GM23338 (cell line): Measurements from ENCODE around the gene NOL9. TPM values are rescaled to one million over a fixed set of nuclear protein-coding genes. Genes with fewer than 3 reads are reported as not detected.
A peak's percentile ranks its signal among the peaks of the same experiment; 100 is the strongest.

Experiments used
- ATAC-seq: fragments of 200-7000 bp; cut with Tn5 transposase; 3 replicates; pipeline ENCODE4 v1.9.1; 2020
- DNase-seq: peaks from one replicate; pipeline ENCODE4 v3.0.0-alpha.2; 2015; ENCODE audit warnings: low spot score
- H2AFZ ChIP-seq: fragments of 200-600 bp; sonication (generic); 2 replicates; pipeline ENCODE4 v1.8.0; 2016; ENCODE audit warnings: antibody characterized with exemption, mild to moderate bottlenecking, moderate library complexity
- H3F3A ChIP-seq: fragments of 200-600 bp; sonication (generic); replicated peaks from 2 replicates; pipeline ENCODE4 v1.8.0; 2017; ENCODE audit warnings: antibody characterized with exemption, mixed run types, low read depth
- H3K27ac ChIP-seq: fragments of 200-600 bp; sonication (generic); 2 replicates; pipeline ENCODE4 v1.6.1; 2016; ENCODE audit warnings: low read depth
- H3K27me3 ChIP-seq: fragments of 200-600 bp; sonication (generic); 2 replicates; pipeline ENCODE4 v1.8.0; 2016; ENCODE audit warnings: mild to moderate bottlenecking, mixed run types, moderate library complexity; ENCODE audit not compliant: insufficient read depth
- H3K36me3 ChIP-seq: fragments of 200-600 bp; sonication (generic); 2 replicates; pipeline ENCODE4 v1.8.0; 2016; ENCODE audit warnings: mild to moderate bottlenecking; ENCODE audit not compliant: insufficient read depth
- H3K4me1 ChIP-seq: fragments of 200-600 bp; sonication (generic); 2 replicates; pipeline ENCODE4 v1.8.0; 2016; ENCODE audit warnings: mild to moderate bottlenecking, moderate library complexity; ENCODE audit not compliant: insufficient read depth
- H3K4me2 ChIP-seq: fragments of 200-600 bp; sonication (generic); 2 replicates; pipeline ENCODE4 v1.7.1; 2017; ENCODE audit warnings: mixed run types
- H3K4me3 ChIP-seq: fragments of 200-600 bp; sonication (generic); 2 replicates; pipeline ENCODE4 v1.6.1; 2016; ENCODE audit warnings: mixed run types
- H3K79me2 ChIP-seq: fragments of 200-600 bp; sonication (generic); replicated peaks from 2 replicates; pipeline ENCODE4 v1.8.0; 2017; ENCODE audit warnings: mild to moderate bottlenecking; ENCODE audit not compliant: insufficient read depth
- H3K9me2 ChIP-seq: fragments of 200-600 bp; sonication (generic); 2 replicates; pipeline ENCODE4 v1.8.0; 2017; ENCODE audit not compliant: insufficient read depth
- H4K20me1 ChIP-seq: fragments of 200-600 bp; sonication (generic); replicated peaks from 2 replicates; pipeline ENCODE4 v1.8.0; 2017; ENCODE audit warnings: mild to moderate bottlenecking; ENCODE audit not compliant: insufficient read depth
- H3K27ac Mint-ChIP-seq: 2 replicates; pipeline ENCODE4 v1.8.0; 2020; ENCODE audit warnings: inconsistent platforms, mild to moderate bottlenecking, moderate library complexity, mixed read lengths
- H3K27me3 Mint-ChIP-seq: 3 replicates; pipeline ENCODE4 v1.8.0; 2022; ENCODE audit warnings: low read depth, mild to moderate bottlenecking, moderate library complexity, mixed read lengths, inconsistent platforms; ENCODE audit not compliant: insufficient read depth, poor library complexity
- H3K36me3 Mint-ChIP-seq: 3 replicates; pipeline ENCODE4 v1.8.0; 2021; ENCODE audit warnings: low read depth, mild to moderate bottlenecking, inconsistent platforms, moderate library complexity, mixed read lengths
- H3K4me1 Mint-ChIP-seq: 3 replicates; pipeline ENCODE4 v1.8.0; 2020; ENCODE audit warnings: mild to moderate bottlenecking, inconsistent platforms, mixed read lengths
- H3K4me3 Mint-ChIP-seq: 3 replicates; pipeline ENCODE4 v1.8.0; 2021; ENCODE audit warnings: moderate library complexity, mild to moderate bottlenecking, inconsistent platforms, mixed read lengths
- H3K9me3 Mint-ChIP-seq: 3 replicates; pipeline ENCODE4 v1.8.0; 2020; ENCODE audit warnings: moderate library complexity, mild to moderate bottlenecking, inconsistent platforms, mixed read lengths
- CTCF ChIP-seq, 2 experiments: fragments of 200-600 bp in 1 of 2; sonication (generic) in 1 of 2; conservative IDR thresholded peaks; 2 replicates each; pipeline versions ENCODE4 v1.5.1 to v1.6.1; 2016 to 2017; ENCODE audit warnings: antibody characterized with exemption in 2 of 2, low read depth in 2 of 2, mild to moderate bottlenecking in 2 of 2, moderate library complexity in 1 of 2
- STAT1 ChIP-seq: IDR thresholded peaks from one replicate; pipeline ENCODE4 v1.6.1; 2016; ENCODE audit warnings: antibody characterized with exemption; ENCODE audit not compliant: unreplicated experiment
- ZNF462 ChIP-seq: fragments of 250-450 bp; sonication (Bioruptor Pico); IDR thresholded peaks from 2 replicates; pipeline ENCODE4 v1.5.0; 2020; ENCODE audit warnings: mild to moderate bottlenecking, moderate library complexity
- polyA plus RNA-seq: library from polyadenylated mRNA; unstranded; fragments of >200 nt; fragmentation: Nextera tagmentation; extraction: Ambion mirVana; gene quantifications from 2 replicates; pipeline ENCODE4 v1.2.1, GENCODE V29; 2016
- total RNA-seq: library from RNA; depleted of rRNA; stranded (reverse); fragments of >200 nt; shearing (Covaris generic); gene quantifications from 2 replicates; pipeline ENCODE4 v1.2.3, GENCODE V29; 2014

The NOL9 gene
- total and polyA plus RNA-seq, 2 experiments from 2014 or later: 13.2 to 48.5 TPM

- peaks cover 10% of the 10 kb centered on the region for H3K27me3 Mint-ChIP-seq
- H2AFZ ChIP-seq: no peak overlapping the region
- H3K9me3 Mint-ChIP-seq: no peaks in the 10 kb centered on the region
- no peaks in the 10 kb centered on the region for H3K27me3 ChIP-seq
- no peaks in the 10 kb centered on the region for H3K36me3 ChIP-seq
- peaks cover 20% of the 10 kb centered on the region for H3K4me1 Mint-ChIP-seq
- TF ChIP-seq ZNF462 (CRISPR knock-in tag) (no peak), CTCF (conservative IDR thresholded peaks at IDR 0.05; ENCODE audit: low read depth in 2 of 2) (no peak), STAT1 (no peak)
- DNase-seq (no peak), ATAC-seq (no peak)
- no peaks in the 10 kb centered on the region for H3K9me2 ChIP-seq
- H3K4me3 ChIP-seq: no peak overlapping the region
- H3K27ac Mint-ChIP-seq: no peak overlapping the region
- H3K4me2 ChIP-seq: no peak overlapping the region
- H3K4me3 Mint-ChIP-seq: peak overlapping the region; percentile 14; the same call in 2 of the 3 replicates
- H4K20me1 ChIP-seq: peaks cover 5% of the 10 kb centered on the region; the same call in 1 of the 2 replicates
- peaks cover 2% of the 10 kb centered on the region; the same call in 1 of the 3 replicates for H3K36me3 Mint-ChIP-seq
- peaks cover 16% of the 10 kb centered on the region for H3K79me2 ChIP-seq
- no peaks in the 10 kb centered on the region; the same call in 1 of the 2 replicates for H3F3A ChIP-seq
- peaks cover 13% of the 10 kb centered on the region; the same call in 1 of the 2 replicates for H3K4me1 ChIP-seq
- H3K27ac ChIP-seq: no peak overlapping the region
Measured at GRCh38 chr1:6582370-6582769, 28.1 kb upstream of the NOL9 start.
